Effector CD4-positive, alpha-beta T cell (primary cell): ENCODE results near the gene TUBA4B.
A peak's percentile ranks its signal among the peaks of the same experiment; 100 is the strongest.
"Not testable (repeated sequence)": the region's sequence is repeated elsewhere in the genome, so short reads cannot be mapped to it uniquely, and the experiment has no call there.

ENCODE experiments used
- DNase-seq: peaks from one replicate; pipeline ENCODE4 v3.0.0-alpha.2; 2020

The TUBA4B gene

GRCh38 chr2:219248845-219249202, 4.2 kb upstream of the TUBA4B start:
- no peak for DNase-seq

- peak; percentile 20 for DNase-seq
These were observed 3.7 kb upstream of the TUBA4B start for GRCh38 chr2:219249203-219249980.

GRCh38 chr2:219250049-219250781, 2.8 kb upstream of the TUBA4B start:
- DNase-seq: no peak

GRCh38 chr2:219251656-219252055, 1.4 kb upstream of the TUBA4B start:
- no peak for DNase-seq

- DNase-seq: peak; percentile 19
These were observed 959 bp upstream of the TUBA4B start for GRCh38 chr2:219252084-219252483.

GRCh38 chr2:219252570-219252899, 508 bp upstream of the TUBA4B start:
- no peak for DNase-seq

GRCh38 chr2:219253753-219254589, 928 bp downstream of the TUBA4B start, which contains the start of gene TUBA4A:
Gene TUBA4A, minus strand, starts transcription at chr2:219253918. Its CDS starts 60 bp downstream, at chr2:219253858.
- DNase-seq: peak; percentile 92

- DNase-seq: peak; percentile 34
These were observed 1.7 kb downstream of the TUBA4B start for GRCh38 chr2:219254590-219255201.

- not testable (repeated sequence) for DNase-seq
These were observed 5.9 kb downstream of the TUBA4B start for GRCh38 chr2:219258942-219259341.

GRCh38 chr2:219261024-219261855, 8.2 kb downstream of the TUBA4B start:
- DNase-seq: no peak

GRCh38 chr2:219266232-219266631, 13.2 kb downstream of the TUBA4B start:
- DNase-seq: no peak

GRCh38 chr2:219266886-219267285, 13.8 kb downstream of the TUBA4B start:
- no peak for DNase-seq

GRCh38 chr2:219268294-219268693, 15.3 kb downstream of the TUBA4B start:
- DNase-seq: no peak

GRCh38 chr2:219269362-219270054, 16.5 kb downstream of the TUBA4B start:
- no peak for DNase-seq

- DNase-seq: no peak
These were observed 17.0 kb downstream of the TUBA4B start for GRCh38 chr2:219270055-219270372.

GRCh38 chr2:219271021-219271420, 18.0 kb downstream of the TUBA4B start:
- no peak for DNase-seq

- DNase-seq: no peak
These were observed 19.3 kb downstream of the TUBA4B start for GRCh38 chr2:219272356-219272755.

GRCh38 chr2:219272995-219273394, 20.0 kb downstream of the TUBA4B start:
- DNase-seq: no peak

GRCh38 chr2:219273937-219274336, 20.9 kb downstream of the TUBA4B start:
- DNase-seq: no peak

GRCh38 chr2:219274361-219274921, 21.4 kb downstream of the TUBA4B start:
- no peak for DNase-seq
